GM23338 (cell line): ENCODE results near the gene NECTIN1.

Experiments
- CREB1 ChIP-seq: fragments of 250-450 bp; sonication (Bioruptor Pico); IDR thresholded peaks from 2 replicates; pipeline ENCODE4 v1.5.0; 2020; ENCODE audit warnings: low read depth, mild to moderate bottlenecking, moderate library complexity
- EZH2 ChIP-seq: fragments of 200-600 bp; sonication (generic); IDR thresholded peaks from one replicate; pipeline ENCODE4 v1.8.0; 2017; ENCODE audit warnings: antibody characterized with exemption, mild to moderate bottlenecking, low read depth; ENCODE audit not compliant: unreplicated experiment
- EZH2phosphoT487 ChIP-seq: fragments of 200-600 bp; sonication (generic); IDR thresholded peaks from one replicate; pipeline ENCODE4 v1.8.1; 2018; ENCODE audit warnings: antibody characterized with exemption; ENCODE audit not compliant: unreplicated experiment
- JUNB ChIP-seq: IDR thresholded peaks from one replicate; pipeline ENCODE4 v1.6.1; 2016; ENCODE audit warnings: antibody characterized with exemption; ENCODE audit not compliant: unreplicated experiment
- POLR2AphosphoS5 ChIP-seq: IDR thresholded peaks from 2 replicates; pipeline ENCODE4 v1.6.1; 2016; ENCODE audit warnings: antibody characterized with exemption, low read depth
- STAT1 ChIP-seq: IDR thresholded peaks from one replicate; pipeline ENCODE4 v1.6.1; 2016; ENCODE audit warnings: antibody characterized with exemption; ENCODE audit not compliant: unreplicated experiment
- ZNF114 ChIP-seq: fragments of 250-450 bp; sonication (Bioruptor Pico); IDR thresholded peaks from 2 replicates; pipeline ENCODE4 v1.5.0; 2020; ENCODE audit warnings: mild to moderate bottlenecking, moderate library complexity
- ZNF331 ChIP-seq: fragments of 250-450 bp; sonication (Bioruptor Pico); IDR thresholded peaks from 2 replicates; pipeline ENCODE4 v1.5.0; 2020; ENCODE audit warnings: low read depth, mild to moderate bottlenecking, moderate library complexity
- TF ChIP-seq, protein P1 (sequence below), 2 experiments: fragments of 200-600 bp in 1 of 2; sonication (generic) in 1 of 2; conservative IDR thresholded peaks; 2 replicates each; pipeline versions ENCODE4 v1.5.1 to v1.6.1; 2016 to 2017; ENCODE audit warnings: antibody characterized with exemption in 2 of 2, low read depth in 2 of 2, mild to moderate bottlenecking in 2 of 2, moderate library complexity in 1 of 2
- TF ChIP-seq, protein P2 (sequence below): IDR thresholded peaks from one replicate; pipeline ENCODE4 v1.6.1; 2018; ENCODE audit warnings: antibody characterized with exemption; ENCODE audit not compliant: unreplicated experiment
- TF ChIP-seq, protein P3 (sequence below): IDR thresholded peaks from 2 replicates; pipeline ENCODE4 v1.6.1; 2016; ENCODE audit warnings: antibody characterized with exemption

DNA sequence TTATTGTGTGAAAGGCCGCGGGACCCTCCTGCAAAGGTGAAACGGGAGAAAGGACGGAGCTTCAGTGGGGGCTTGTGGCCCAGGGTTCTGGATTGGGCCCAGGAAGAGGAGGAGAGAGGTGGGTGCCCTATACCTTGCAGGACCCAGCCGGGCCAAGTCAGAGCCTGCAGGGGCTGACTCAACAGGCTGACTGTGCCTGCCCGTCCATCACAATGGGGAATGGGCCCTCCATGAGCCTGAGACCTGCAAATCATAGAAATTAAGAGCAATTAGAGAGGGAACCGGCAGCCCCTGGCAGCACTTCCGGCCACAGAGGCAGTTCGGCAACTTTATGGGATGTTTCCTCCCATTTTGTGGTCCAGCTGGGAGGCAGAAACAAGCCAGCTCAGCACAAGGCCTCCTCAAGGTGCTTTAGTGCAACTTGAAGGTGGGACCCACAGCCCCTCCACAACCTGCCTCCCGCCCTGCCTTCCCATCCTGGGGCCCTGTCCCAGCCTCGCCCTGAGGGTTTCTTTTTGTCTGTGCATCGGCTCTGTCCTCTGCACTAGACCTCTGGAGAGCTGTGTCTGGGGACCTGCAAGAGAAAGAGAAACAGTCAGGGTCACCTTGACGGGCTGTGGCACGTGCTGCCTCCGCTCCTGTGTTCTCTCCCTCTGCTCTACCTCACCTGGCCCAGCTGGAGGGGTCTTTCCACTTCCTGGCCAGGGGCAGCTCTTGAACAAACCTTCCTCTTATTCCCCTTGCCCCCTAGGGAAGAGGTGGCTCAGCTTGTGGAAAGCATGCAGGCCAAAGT, 19.1 kb upstream of the NECTIN1 start:
- TF ChIP-seq, protein P1, sequence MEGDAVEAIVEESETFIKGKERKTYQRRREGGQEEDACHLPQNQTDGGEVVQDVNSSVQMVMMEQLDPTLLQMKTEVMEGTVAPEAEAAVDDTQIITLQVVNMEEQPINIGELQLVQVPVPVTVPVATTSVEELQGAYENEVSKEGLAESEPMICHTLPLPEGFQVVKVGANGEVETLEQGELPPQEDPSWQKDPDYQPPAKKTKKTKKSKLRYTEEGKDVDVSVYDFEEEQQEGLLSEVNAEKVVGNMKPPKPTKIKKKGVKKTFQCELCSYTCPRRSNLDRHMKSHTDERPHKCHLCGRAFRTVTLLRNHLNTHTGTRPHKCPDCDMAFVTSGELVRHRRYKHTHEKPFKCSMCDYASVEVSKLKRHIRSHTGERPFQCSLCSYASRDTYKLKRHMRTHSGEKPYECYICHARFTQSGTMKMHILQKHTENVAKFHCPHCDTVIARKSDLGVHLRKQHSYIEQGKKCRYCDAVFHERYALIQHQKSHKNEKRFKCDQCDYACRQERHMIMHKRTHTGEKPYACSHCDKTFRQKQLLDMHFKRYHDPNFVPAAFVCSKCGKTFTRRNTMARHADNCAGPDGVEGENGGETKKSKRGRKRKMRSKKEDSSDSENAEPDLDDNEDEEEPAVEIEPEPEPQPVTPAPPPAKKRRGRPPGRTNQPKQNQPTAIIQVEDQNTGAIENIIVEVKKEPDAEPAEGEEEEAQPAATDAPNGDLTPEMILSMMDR (conservative IDR thresholded peaks at IDR 0.05; ENCODE audit: low read depth in 2 of 2) = no peak
- no peak for TF ChIP-seq EZH2
- no peak for TF ChIP-seq ZNF331 (CRISPR knock-in tag)
- no peak for TF ChIP-seq POLR2AphosphoS5
- TF ChIP-seq, protein P2, sequence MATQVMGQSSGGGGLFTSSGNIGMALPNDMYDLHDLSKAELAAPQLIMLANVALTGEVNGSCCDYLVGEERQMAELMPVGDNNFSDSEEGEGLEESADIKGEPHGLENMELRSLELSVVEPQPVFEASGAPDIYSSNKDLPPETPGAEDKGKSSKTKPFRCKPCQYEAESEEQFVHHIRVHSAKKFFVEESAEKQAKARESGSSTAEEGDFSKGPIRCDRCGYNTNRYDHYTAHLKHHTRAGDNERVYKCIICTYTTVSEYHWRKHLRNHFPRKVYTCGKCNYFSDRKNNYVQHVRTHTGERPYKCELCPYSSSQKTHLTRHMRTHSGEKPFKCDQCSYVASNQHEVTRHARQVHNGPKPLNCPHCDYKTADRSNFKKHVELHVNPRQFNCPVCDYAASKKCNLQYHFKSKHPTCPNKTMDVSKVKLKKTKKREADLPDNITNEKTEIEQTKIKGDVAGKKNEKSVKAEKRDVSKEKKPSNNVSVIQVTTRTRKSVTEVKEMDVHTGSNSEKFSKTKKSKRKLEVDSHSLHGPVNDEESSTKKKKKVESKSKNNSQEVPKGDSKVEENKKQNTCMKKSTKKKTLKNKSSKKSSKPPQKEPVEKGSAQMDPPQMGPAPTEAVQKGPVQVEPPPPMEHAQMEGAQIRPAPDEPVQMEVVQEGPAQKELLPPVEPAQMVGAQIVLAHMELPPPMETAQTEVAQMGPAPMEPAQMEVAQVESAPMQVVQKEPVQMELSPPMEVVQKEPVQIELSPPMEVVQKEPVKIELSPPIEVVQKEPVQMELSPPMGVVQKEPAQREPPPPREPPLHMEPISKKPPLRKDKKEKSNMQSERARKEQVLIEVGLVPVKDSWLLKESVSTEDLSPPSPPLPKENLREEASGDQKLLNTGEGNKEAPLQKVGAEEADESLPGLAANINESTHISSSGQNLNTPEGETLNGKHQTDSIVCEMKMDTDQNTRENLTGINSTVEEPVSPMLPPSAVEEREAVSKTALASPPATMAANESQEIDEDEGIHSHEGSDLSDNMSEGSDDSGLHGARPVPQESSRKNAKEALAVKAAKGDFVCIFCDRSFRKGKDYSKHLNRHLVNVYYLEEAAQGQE = no peak
- TF ChIP-seq STAT1 = no peak
- TF ChIP-seq ZNF114 (CRISPR knock-in tag) = no peak
- TF ChIP-seq EZH2phosphoT487 = no peak
- TF ChIP-seq, protein P3, sequence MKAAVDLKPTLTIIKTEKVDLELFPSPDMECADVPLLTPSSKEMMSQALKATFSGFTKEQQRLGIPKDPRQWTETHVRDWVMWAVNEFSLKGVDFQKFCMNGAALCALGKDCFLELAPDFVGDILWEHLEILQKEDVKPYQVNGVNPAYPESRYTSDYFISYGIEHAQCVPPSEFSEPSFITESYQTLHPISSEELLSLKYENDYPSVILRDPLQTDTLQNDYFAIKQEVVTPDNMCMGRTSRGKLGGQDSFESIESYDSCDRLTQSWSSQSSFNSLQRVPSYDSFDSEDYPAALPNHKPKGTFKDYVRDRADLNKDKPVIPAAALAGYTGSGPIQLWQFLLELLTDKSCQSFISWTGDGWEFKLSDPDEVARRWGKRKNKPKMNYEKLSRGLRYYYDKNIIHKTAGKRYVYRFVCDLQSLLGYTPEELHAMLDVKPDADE = no peak
- TF ChIP-seq CREB1 = no peak
- no peak for TF ChIP-seq JUNB
